Activated naive CD8-positive, alpha-beta T cell treated with anti-CD3 and anti-CD28 coated beads for 36 hours (primary cell): Measurements from ENCODE around the gene RNF26. TPM values are rescaled to one million over a fixed set of nuclear protein-coding genes. Genes with fewer than 3 reads are reported as not detected.

Source experiments
- DNase-seq: peaks from one replicate; pipeline ENCODE4 v3.0.0; 2021
- H3K27ac Mint-ChIP-seq: one replicate; pipeline ENCODE4 v1.8.0; 2022; ENCODE audit warnings: mild to moderate bottlenecking, moderate library complexity, mixed read lengths
- H3K27me3 Mint-ChIP-seq: one replicate; pipeline ENCODE4 v1.8.0; 2022; ENCODE audit warnings: mild to moderate bottlenecking, mixed read lengths
- H3K36me3 Mint-ChIP-seq: one replicate; pipeline ENCODE4 v1.8.0; 2021; ENCODE audit warnings: mild to moderate bottlenecking, mixed read lengths
- H3K4me1 Mint-ChIP-seq: one replicate; pipeline ENCODE4 v1.8.0; 2021; ENCODE audit warnings: mixed read lengths
- H3K4me3 Mint-ChIP-seq: one replicate; pipeline ENCODE4 v1.8.0; 2022; ENCODE audit warnings: mild to moderate bottlenecking, moderate library complexity, mixed read lengths
- H3K9me3 Mint-ChIP-seq: one replicate; pipeline ENCODE4 v1.8.0; 2022; ENCODE audit warnings: mixed read lengths
- total RNA-seq, 2 experiments: library from RNA; stranded (reverse); gene quantifications; one replicate each; pipeline ENCODE4 v1.2.3, GENCODE V29; 2021

The RNF26 gene
- 10 to 100 TPM; 31.8 to 33.0 TPM for total RNA-seq

GRCh38 chr11:119334174-119334930 lies at the start of gene RNF26:
Gene RNF26, plus strand, starts transcription at chr11:119334527. Its CDS starts 596 bp downstream, at chr11:119335123.
- H3K36me3 Mint-ChIP-seq, result peaks cover 12% of the 10 kb centered on the region
- peak within 1 kb of the TSS; percentile 100 for H3K4me3 Mint-ChIP-seq
- DNase-seq, result peak; percentile 91
- peaks cover 16% of the 10 kb centered on the region for H3K27me3 Mint-ChIP-seq
- H3K9me3 Mint-ChIP-seq, result no peaks in the 10 kb centered on the region
- H3K27ac Mint-ChIP-seq, result peak within 1 kb of the TSS; percentile 96
- H3K4me1 Mint-ChIP-seq, result peaks cover 28% of the 10 kb centered on the region

- Mint-ChIP-seq H3K9me3 (no peaks in the 10 kb centered on the region), H3K4me1 (peaks cover 24% of the 10 kb centered on the region), H3K4me3 (no peak overlapping the region), H3K27me3 (no peaks in the 10 kb centered on the region), H3K27ac (no peak overlapping the region), H3K36me3 (peaks cover 18% of the 10 kb centered on the region)
- DNase-seq, result no peak
These were observed 48.9 kb upstream of the RNF26 start for GRCh38 chr11:119285431-119285830.

- H3K27ac Mint-ChIP-seq, result no peak overlapping the region
- no peaks in the 10 kb centered on the region for H3K9me3 Mint-ChIP-seq
- H3K4me3 Mint-ChIP-seq, result no peak overlapping the region
- DNase-seq, result no peak
- H3K36me3 Mint-ChIP-seq, result peaks cover 26% of the 10 kb centered on the region
- peaks cover 10% of the 10 kb centered on the region for H3K4me1 Mint-ChIP-seq
- H3K27me3 Mint-ChIP-seq, result no peaks in the 10 kb centered on the region
These were observed 46.1 kb upstream of the RNF26 start for GRCh38 chr11:119288219-119288618.

GRCh38 chr11:119290894-119291497 lies 43.3 kb upstream of the RNF26 start:
- Mint-ChIP-seq H3K4me1 (no peaks in the 10 kb centered on the region), H3K27me3 (no peaks in the 10 kb centered on the region), H3K27ac (no peak overlapping the region)

GRCh38 chr11:119293461-119293860 lies 40.9 kb upstream of the RNF26 start:
- no peak for DNase-seq
- Mint-ChIP-seq H3K9me3 (no peaks in the 10 kb centered on the region), H3K4me1 (no peaks in the 10 kb centered on the region), H3K27ac (no peak overlapping the region), H3K36me3 (peaks cover 17% of the 10 kb centered on the region), H3K27me3 (no peaks in the 10 kb centered on the region), H3K4me3 (no peak overlapping the region)

More at GRCh38 chr11:119290894-119291497, 43.3 kb upstream of the RNF26 start:
- Mint-ChIP-seq H3K4me3 (no peak overlapping the region), H3K9me3 (no peaks in the 10 kb centered on the region), H3K36me3 (peaks cover 13% of the 10 kb centered on the region)
- no peak for DNase-seq

- Mint-ChIP-seq H3K9me3 (no peaks in the 10 kb centered on the region), H3K27ac (no peak overlapping the region), H3K4me3 (no peak overlapping the region), H3K36me3 (peaks cover 19% of the 10 kb centered on the region), H3K4me1 (no peaks in the 10 kb centered on the region), H3K27me3 (no peaks in the 10 kb centered on the region)
- DNase-seq, result no peak
These were observed 39.1 kb upstream of the RNF26 start for GRCh38 chr11:119295178-119295577.

- Mint-ChIP-seq H3K27me3 (no peaks in the 10 kb centered on the region), H3K36me3 (peaks cover 7% of the 10 kb centered on the region), H3K4me1 (no peaks in the 10 kb centered on the region), H3K4me3 (no peak overlapping the region), H3K27ac (no peak overlapping the region), H3K9me3 (no peaks in the 10 kb centered on the region)
- DNase-seq, result no peak
These were observed 36.4 kb upstream of the RNF26 start for GRCh38 chr11:119297938-119298337.

GRCh38 chr11:119298726-119299125 lies 35.6 kb upstream of the RNF26 start:
- no peaks in the 10 kb centered on the region for H3K4me1 Mint-ChIP-seq
- H3K4me3 Mint-ChIP-seq, result no peak overlapping the region
- no peaks in the 10 kb centered on the region for H3K27me3 Mint-ChIP-seq
- H3K9me3 Mint-ChIP-seq, result no peaks in the 10 kb centered on the region
- H3K27ac Mint-ChIP-seq, result no peak overlapping the region
- no peak for DNase-seq
- peaks cover 14% of the 10 kb centered on the region for H3K36me3 Mint-ChIP-seq

- H3K36me3 Mint-ChIP-seq, result peaks cover 18% of the 10 kb centered on the region
- no peak overlapping the region for H3K27ac Mint-ChIP-seq
- H3K27me3 Mint-ChIP-seq, result no peaks in the 10 kb centered on the region
- H3K9me3 Mint-ChIP-seq, result no peaks in the 10 kb centered on the region
- peaks cover 2% of the 10 kb centered on the region for H3K4me1 Mint-ChIP-seq
- DNase-seq, result no peak
- no peak overlapping the region for H3K4me3 Mint-ChIP-seq
These were observed 34.9 kb upstream of the RNF26 start for GRCh38 chr11:119299416-119299815.

GRCh38 chr11:119300198-119300964 lies 33.9 kb upstream of the RNF26 start:
- Mint-ChIP-seq H3K36me3 (peaks cover 22% of the 10 kb centered on the region), H3K27me3 (no peaks in the 10 kb centered on the region)

GRCh38 chr11:119303227-119303718 lies 31.1 kb upstream of the RNF26 start:
- H3K4me1 Mint-ChIP-seq, result peaks cover 32% of the 10 kb centered on the region
- no peaks in the 10 kb centered on the region for H3K27me3 Mint-ChIP-seq
- DNase-seq, result no peak
- peaks cover 25% of the 10 kb centered on the region for H3K36me3 Mint-ChIP-seq
- no peak overlapping the region for H3K4me3 Mint-ChIP-seq
- no peak overlapping the region for H3K27ac Mint-ChIP-seq
- H3K9me3 Mint-ChIP-seq, result no peaks in the 10 kb centered on the region

More at GRCh38 chr11:119300198-119300964, 33.9 kb upstream of the RNF26 start:
- Mint-ChIP-seq H3K9me3 (no peaks in the 10 kb centered on the region), H3K4me3 (no peak overlapping the region), H3K4me1 (peaks cover 10% of the 10 kb centered on the region), H3K27ac (no peak overlapping the region)
- DNase-seq, result no peak

GRCh38 chr11:119305556-119306372 lies 28.6 kb upstream of the RNF26 start:
- Mint-ChIP-seq H3K36me3 (peaks cover 24% of the 10 kb centered on the region), H3K4me3 (peak overlapping the region; percentile 57), H3K9me3 (no peaks in the 10 kb centered on the region), H3K4me1 (peaks cover 32% of the 10 kb centered on the region), H3K27me3 (no peaks in the 10 kb centered on the region), H3K27ac (peak overlapping the region; percentile 96)
- DNase-seq, result no peak

GRCh38 chr11:119306373-119306890 lies 27.9 kb upstream of the RNF26 start:
- H3K27me3 Mint-ChIP-seq, result no peaks in the 10 kb centered on the region
- H3K4me3 Mint-ChIP-seq, result peak overlapping the region; percentile 57
- peak; percentile 33 for DNase-seq
- H3K36me3 Mint-ChIP-seq, result peaks cover 24% of the 10 kb centered on the region
- peaks cover 32% of the 10 kb centered on the region for H3K4me1 Mint-ChIP-seq
- no peaks in the 10 kb centered on the region for H3K9me3 Mint-ChIP-seq
- peak overlapping the region; percentile 96 for H3K27ac Mint-ChIP-seq

- H3K36me3 Mint-ChIP-seq, result peaks cover 24% of the 10 kb centered on the region
- no peak overlapping the region for H3K4me3 Mint-ChIP-seq
- H3K4me1 Mint-ChIP-seq, result peaks cover 32% of the 10 kb centered on the region
- peak overlapping the region; percentile 96 for H3K27ac Mint-ChIP-seq
- H3K9me3 Mint-ChIP-seq, result no peaks in the 10 kb centered on the region
- no peaks in the 10 kb centered on the region for H3K27me3 Mint-ChIP-seq
- no peak for DNase-seq
These were observed 27.1 kb upstream of the RNF26 start for GRCh38 chr11:119307219-119307618.
